Fibroblast of lung (primary cell): ENCODE measurements around the gene PIGH. TPM values are rescaled to one million over a fixed set of nuclear protein-coding genes. Genes with fewer than 3 reads are reported as not detected.

Experiments
- DNase-seq, 2 donors: peaks; one replicate each; pipeline versions ENCODE4 v3.0.0 to v3.0.0-alpha.2; 2010; ENCODE audit warnings: low read depth in 2 of 2
- H2AFZ ChIP-seq: 2 replicates; pipeline ENCODE4 v1.5.1; 2012; ENCODE audit warnings: low read length, control low read depth, inconsistent platforms
- H3K27ac ChIP-seq: 2 replicates; pipeline ENCODE4 v1.5.1; 2011; ENCODE audit warnings: low read length, control low read depth; ENCODE audit not compliant: insufficient read depth
- H3K27me3 ChIP-seq: 2 replicates; pipeline ENCODE4 v1.5.1; 2011; ENCODE audit warnings: mild to moderate bottlenecking, low read length; ENCODE audit not compliant: control insufficient read depth, insufficient read depth
- H3K36me3 ChIP-seq: 2 replicates; pipeline ENCODE4 v1.5.1; 2011; ENCODE audit warnings: low read length; ENCODE audit not compliant: control insufficient read depth, insufficient read depth
- H3K4me1 ChIP-seq: 2 replicates; pipeline ENCODE4 v1.5.1; 2011; ENCODE audit warnings: low read length; ENCODE audit not compliant: control insufficient read depth, insufficient read depth; ENCODE audit errors: extremely low read depth
- H3K4me2 ChIP-seq: 2 replicates; pipeline ENCODE4 v1.5.1; 2011; ENCODE audit warnings: low read length, control low read depth; ENCODE audit not compliant: insufficient read depth; ENCODE audit errors: extremely low read depth
- H3K4me3 ChIP-seq, 4 experiments: fragments of 200-600 bp in 1 of 4; sonication (generic) in 1 of 4; replicated peaks in 1 of 4; 2 replicates each; pipeline ENCODE4 v1.5.1; 2011 to 2016; ENCODE audit warnings: low read length in 4 of 4, low read depth in 3 of 4, mild to moderate bottlenecking in 3 of 4, control low read depth in 2 of 4, inconsistent platforms in 1 of 4, mixed read lengths in 1 of 4; ENCODE audit not compliant: insufficient read depth in 1 of 4; ENCODE audit errors: control extremely low read depth in 1 of 4
- H3K79me2 ChIP-seq: 2 replicates; pipeline ENCODE4 v1.5.1; 2012; ENCODE audit warnings: mild to moderate bottlenecking, low read length, inconsistent platforms; ENCODE audit not compliant: control insufficient read depth, insufficient read depth
- H3K9ac ChIP-seq: 2 replicates; pipeline ENCODE4 v1.5.1; 2011; ENCODE audit warnings: mild to moderate bottlenecking, low read length, control low read depth; ENCODE audit not compliant: insufficient read depth
- H3K9me3 ChIP-seq: 2 replicates; pipeline ENCODE4 v1.5.1; 2012; ENCODE audit warnings: low read depth, low read length; ENCODE audit not compliant: control insufficient read depth, insufficient read depth
- H4K20me1 ChIP-seq: 2 replicates; pipeline ENCODE4 v1.5.1; 2011; ENCODE audit warnings: low read length; ENCODE audit not compliant: control insufficient read depth, insufficient read depth; ENCODE audit errors: extremely low read depth
- EZH2 ChIP-seq: IDR thresholded peaks from 2 replicates; pipeline ENCODE4 v1.5.1; 2012; ENCODE audit warnings: low read length, control low read depth, mild to moderate bottlenecking; ENCODE audit errors: missing control alignments
- polyA plus RNA-seq, 2 donors: library from polyadenylated mRNA; depleted of rRNA in 1 of 2; stranded (reverse) in 1 of 2; unstranded in 1 of 2; fragments of >200 nt; gene quantifications; 2 replicates each; pipeline ENCODE4 v1.2.1, GENCODE V29; 2011 to 2012; ENCODE audit warnings: missing spikeins in 1 of 2
- total RNA-seq: library from RNA; depleted of rRNA; stranded (reverse); fragments of >200 nt; gene quantifications from 2 replicates; pipeline ENCODE4 v1.2.1, GENCODE V29; 2014
- TF ChIP-seq, protein P1 (sequence below), 2 donors: IDR thresholded peaks in 1 of 2; conservative IDR thresholded peaks in 1 of 2; 1 replicate in 1 of 2; 2 replicates in 1 of 2; pipeline ENCODE4 v1.5.1; 2011 to 2012; ENCODE audit warnings: low read length in 2 of 2, control low read depth in 1 of 2, inconsistent platforms in 1 of 2, low read depth in 1 of 2, mild to moderate bottlenecking in 1 of 2

The PIGH gene
- total and polyA plus RNA-seq, 2 donors (not counting 1 experiment from before 2014, with no cell fraction given): 12.7 to 15.6 TPM

DNA sequence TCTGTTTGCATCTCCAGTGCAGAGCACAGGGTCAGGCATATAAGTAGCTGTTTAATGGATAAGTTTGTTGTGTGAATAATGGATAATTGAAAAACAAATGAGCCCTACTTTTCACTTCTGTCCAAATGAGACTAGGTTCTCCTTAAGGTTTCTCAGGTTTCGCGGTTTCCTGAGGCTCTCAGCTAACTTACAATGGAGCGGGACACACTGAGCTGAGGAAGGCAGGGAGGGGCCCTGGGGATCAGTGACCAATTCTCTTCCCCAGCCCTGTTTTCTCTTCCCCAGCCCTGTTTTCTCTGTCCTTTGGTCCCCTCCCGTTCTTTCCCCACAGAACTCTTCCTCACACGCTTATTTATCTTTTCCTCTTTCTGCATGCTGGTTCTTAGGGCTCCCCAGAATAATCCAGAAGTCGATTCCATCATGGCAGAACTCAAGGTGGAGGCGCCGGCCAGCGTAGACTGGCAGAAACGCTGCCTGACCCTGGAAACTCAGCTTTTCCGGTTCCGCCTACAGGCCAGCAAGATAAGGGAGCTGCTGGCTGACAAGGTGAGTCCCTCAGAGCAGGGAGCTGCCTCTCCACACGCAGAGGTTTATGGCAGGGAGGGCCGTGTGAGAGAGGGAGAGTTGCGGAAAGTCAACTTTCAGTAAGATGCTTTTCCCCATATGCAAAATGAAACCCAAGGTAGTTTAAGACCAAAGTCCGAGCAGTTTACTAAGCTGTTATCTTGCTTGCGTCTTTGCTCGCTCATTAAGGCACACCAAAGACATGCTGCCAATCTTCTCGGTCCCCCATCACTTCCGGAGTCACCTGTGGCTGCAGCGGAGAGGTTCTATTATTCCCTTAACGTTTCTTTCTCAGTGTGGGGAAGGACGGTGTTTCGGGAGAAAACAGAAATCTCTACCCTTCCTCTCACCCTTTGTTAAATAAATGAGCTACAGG, 58.4 kb downstream of the PIGH start:
- no peak overlapping the region for H3K27ac ChIP-seq
- TF ChIP-seq EZH2: no peak
- TF ChIP-seq, protein P1, sequence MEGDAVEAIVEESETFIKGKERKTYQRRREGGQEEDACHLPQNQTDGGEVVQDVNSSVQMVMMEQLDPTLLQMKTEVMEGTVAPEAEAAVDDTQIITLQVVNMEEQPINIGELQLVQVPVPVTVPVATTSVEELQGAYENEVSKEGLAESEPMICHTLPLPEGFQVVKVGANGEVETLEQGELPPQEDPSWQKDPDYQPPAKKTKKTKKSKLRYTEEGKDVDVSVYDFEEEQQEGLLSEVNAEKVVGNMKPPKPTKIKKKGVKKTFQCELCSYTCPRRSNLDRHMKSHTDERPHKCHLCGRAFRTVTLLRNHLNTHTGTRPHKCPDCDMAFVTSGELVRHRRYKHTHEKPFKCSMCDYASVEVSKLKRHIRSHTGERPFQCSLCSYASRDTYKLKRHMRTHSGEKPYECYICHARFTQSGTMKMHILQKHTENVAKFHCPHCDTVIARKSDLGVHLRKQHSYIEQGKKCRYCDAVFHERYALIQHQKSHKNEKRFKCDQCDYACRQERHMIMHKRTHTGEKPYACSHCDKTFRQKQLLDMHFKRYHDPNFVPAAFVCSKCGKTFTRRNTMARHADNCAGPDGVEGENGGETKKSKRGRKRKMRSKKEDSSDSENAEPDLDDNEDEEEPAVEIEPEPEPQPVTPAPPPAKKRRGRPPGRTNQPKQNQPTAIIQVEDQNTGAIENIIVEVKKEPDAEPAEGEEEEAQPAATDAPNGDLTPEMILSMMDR (conservative IDR thresholded peaks at IDR 0.05 in 1 of 2, IDR thresholded peaks at IDR 0.05 in 1 of 2; ENCODE audit: low read depth in 1 of 2, low read length in 2 of 2): no peak
- no peak for DNase-seq
- peaks cover 8% of the 10 kb centered on the region for H3K27me3 ChIP-seq
- no peak overlapping the region for H3K4me3 ChIP-seq
- H3K9me3 ChIP-seq: no peaks in the 10 kb centered on the region
- no peaks in the 10 kb centered on the region for H3K4me1 ChIP-seq
- H3K79me2 ChIP-seq: no peaks in the 10 kb centered on the region
- no peak overlapping the region for H2AFZ ChIP-seq
- H3K4me2 ChIP-seq: no peak overlapping the region
- H3K9ac ChIP-seq: no peak overlapping the region
- no peaks in the 10 kb centered on the region for H3K36me3 ChIP-seq
- no peaks in the 10 kb centered on the region for H4K20me1 ChIP-seq

Other genes starting within 250 kb of the PIGH start
- 95.5 and 120 TPM in 2 replicates for gene ATP6V1D, start 240.5 kb downstream of the PIGH start, total RNA-seq
- gene ATP6V1D, start 240.5 kb downstream of the PIGH start, polyA plus RNA-seq: 90.0 and 91.5 TPM in 2 replicates
- 152 and 180 TPM in 2 replicates for gene EIF2S1, start 239.9 kb downstream of the PIGH start, total RNA-seq
- 182 and 222 TPM in 2 replicates for gene EIF2S1, start 239.9 kb downstream of the PIGH start, polyA plus RNA-seq
- gene PLEK2, start 188.1 kb downstream of the PIGH start, total RNA-seq: 0.17 and 0.51 TPM in 2 replicates
- 1.1 and 3.5 TPM in 2 replicates for gene PLEK2, start 188.1 kb downstream of the PIGH start, polyA plus RNA-seq
- gene TMEM229B, start 111.5 kb downstream of the PIGH start, total RNA-seq: 0.77 and 0.99 TPM in 2 replicates
- gene TMEM229B, start 111.5 kb downstream of the PIGH start, polyA plus RNA-seq: 0.26 and 0.68 TPM in 2 replicates
- gene PLEKHH1, start 67.0 kb downstream of the PIGH start, total RNA-seq: 0.33 and 0.77 TPM in 2 replicates
- 0.10 and 0.71 TPM in 2 replicates for gene PLEKHH1, start 67.0 kb downstream of the PIGH start, polyA plus RNA-seq
- gene ARG2, start 19.7 kb upstream of the PIGH start, total RNA-seq: 2.3 and 8.4 TPM in 2 replicates
- gene ARG2, start 19.7 kb upstream of the PIGH start, polyA plus RNA-seq: 1.9 and 3.2 TPM in 2 replicates
- gene VTI1B, start 74.4 kb upstream of the PIGH start, total RNA-seq: 63.7 and 67.9 TPM in 2 replicates
- 88.9 and 89.8 TPM in 2 replicates for gene VTI1B, start 74.4 kb upstream of the PIGH start, polyA plus RNA-seq
- gene RDH11, start 95.5 kb upstream of the PIGH start, total RNA-seq: 96.8 and 174 TPM in 2 replicates
- gene RDH11, start 95.5 kb upstream of the PIGH start, polyA plus RNA-seq: 135 and 151 TPM in 2 replicates
- not detected in 2 replicates for gene RDH12, start 101.6 kb upstream of the PIGH start, total RNA-seq
- not detected in 2 replicates for gene RDH12, start 101.6 kb upstream of the PIGH start, polyA plus RNA-seq
- gene ZFYVE26, start 216.3 kb upstream of the PIGH start, total RNA-seq: 18.7 and 22.9 TPM in 2 replicates
- 8.4 and 9.1 TPM in 2 replicates for gene ZFYVE26, start 216.3 kb upstream of the PIGH start, polyA plus RNA-seq
- 13.1 and 16.3 TPM in 2 replicates for gene RAD51B, start 219.5 kb upstream of the PIGH start, total RNA-seq
- gene RAD51B, start 219.5 kb upstream of the PIGH start, polyA plus RNA-seq: 4.6 and 7.9 TPM in 2 replicates